ENCODE measurements around the gene TMEM117.

TMEM117 gene

DNA sequence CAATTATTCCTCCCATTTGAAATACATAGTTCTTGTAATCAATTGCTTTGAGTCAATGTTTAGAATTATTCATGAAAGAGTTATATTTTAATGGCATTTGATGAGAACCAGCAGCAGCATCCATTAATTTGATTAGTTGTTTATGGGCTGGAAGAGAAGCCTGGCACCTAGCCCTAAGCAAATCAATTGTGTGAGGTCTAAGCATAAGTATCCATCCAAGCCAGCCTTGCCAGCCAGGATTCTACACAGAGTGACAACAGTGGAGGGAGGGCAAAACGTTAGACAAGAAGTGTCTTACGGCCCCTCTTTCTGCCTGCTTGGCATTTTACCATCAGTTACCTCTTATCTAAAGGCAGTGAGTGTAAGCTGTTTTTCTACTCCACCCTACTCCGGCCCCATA, 561.8 kb downstream of the TMEM117 start:
- no peak for DNase-seq

DNA sequence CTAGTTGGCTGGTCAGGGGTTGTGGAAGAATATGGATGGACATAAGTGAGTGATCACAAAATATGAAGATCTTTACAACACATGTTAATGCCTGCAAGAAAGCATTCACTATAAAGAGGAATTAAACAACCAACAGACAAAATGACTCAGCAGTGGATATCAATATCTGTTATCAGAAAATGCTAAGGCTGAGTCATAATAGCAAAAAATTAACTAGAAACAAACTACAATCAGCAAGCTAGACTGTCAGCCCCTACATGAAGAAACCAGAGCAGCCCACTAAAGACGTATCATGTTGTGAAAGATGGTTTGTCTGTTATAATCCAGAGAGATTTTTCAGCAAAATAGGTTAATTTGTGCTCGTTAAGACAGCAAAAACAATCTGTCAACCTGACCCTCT, 567.3 kb downstream of the TMEM117 start:
- no peak for DNase-seq

DNA sequence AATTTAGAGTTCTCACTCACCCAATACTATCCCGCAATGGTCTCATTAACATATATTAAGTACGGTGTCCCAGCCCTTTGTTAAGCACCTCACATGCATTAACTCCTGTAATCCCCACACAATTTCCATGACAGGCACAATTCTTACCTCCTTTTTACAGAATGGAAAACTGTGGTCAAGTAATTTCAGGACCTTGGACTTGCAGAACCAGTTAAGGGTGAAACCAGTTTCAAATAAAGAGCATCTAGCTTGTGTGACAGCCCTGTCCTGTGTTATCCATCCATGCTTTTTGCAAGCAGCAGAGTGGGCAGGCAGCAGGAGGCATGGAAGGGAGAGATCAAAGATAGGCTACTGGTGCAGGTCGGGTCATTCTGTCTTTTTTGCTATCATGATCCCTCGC, 569.4 kb downstream of the TMEM117 start:
- DNase-seq: no peak

DNA sequence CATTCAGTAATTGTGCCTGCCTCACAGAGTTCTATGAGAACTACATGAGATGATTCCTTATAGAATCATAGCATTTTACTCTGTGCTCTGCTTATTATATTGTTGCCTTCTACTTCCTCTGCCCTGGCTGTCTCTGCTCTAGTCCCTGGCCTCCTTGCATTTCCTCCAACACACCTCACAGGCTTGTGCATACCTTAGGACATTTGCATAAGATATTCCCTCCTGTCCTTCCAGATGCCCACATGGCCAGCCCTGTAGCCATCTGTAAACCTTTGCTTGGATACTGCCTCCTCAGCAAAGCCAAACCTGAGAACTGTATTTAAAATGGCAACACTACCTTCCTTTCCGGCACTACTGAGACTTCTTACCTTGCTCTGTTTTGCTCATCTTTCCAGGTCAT, 586.7 kb downstream of the TMEM117 start:
- no peak for DNase-seq

DNA sequence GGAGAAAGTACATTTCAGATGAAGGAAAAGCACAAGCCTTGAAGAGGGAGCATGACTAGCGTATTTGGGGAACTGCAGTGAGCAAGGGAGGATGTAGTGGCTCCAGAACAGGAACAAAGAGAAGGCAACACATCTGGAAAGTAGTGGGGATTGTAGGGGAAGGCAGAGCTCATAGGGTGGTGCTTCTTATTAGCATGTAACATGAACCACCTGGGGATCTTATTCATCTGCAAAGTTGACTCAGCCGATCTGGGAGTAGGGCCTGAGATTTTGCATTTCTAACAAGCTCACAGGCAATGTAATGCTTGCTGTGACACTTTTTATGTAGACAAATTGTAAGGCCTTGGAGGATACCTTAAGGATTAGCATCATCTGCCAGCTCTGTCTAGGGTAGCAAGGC, 592.9 kb downstream of the TMEM117 start:
- no peak for DNase-seq

DNA sequence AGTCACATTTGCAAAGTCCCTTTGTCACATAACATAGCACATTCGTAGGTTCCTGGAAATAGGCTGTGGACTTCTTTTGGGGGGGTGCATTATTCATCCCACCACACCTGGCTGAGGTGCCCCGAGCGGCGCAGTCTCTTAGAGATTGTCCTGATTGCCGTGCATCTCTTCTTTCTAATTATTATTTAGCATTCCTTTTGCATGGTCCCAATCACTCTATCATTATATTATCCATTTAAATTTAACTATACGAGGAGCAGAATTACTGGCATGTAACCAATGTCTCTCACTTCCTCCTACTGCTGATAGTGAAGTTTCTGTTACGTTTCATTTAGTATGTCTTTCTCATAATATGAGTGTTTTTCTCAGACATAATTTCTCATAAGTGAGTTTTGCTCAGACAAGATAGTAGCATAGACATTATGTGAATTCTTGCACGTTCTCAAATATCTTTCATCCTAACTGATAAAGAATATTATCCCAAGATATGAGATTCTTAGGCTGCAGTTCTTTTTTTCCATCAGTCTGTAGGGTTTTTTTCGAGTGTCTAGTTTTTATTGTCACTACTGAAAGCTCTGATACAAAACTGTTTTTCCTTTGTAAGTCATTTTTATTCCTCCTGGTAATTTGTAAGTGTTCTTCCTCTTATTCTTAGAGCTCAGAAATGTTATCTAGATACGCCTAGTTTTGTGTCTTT, 595.9 kb downstream of the TMEM117 start:
- no peak for DNase-seq

DNA sequence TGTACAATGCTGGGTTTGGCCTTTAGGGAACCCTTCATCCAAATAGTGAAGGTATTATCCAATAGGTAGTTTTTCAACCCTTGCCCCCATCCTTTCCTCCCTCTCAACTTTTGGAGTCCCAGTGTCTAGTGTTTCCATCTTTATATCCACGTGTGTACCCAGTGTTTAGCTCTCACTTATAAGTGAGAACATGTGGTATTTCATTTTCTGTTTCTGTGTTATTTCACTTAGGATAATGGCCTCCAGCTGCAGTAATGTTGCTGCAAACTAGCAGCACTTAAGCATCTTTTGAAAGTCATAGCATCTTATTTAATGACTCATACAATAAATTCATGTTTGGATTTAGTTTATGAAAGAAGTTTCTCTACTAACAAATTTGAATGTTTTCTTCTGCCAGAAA, 597.8 kb downstream of the TMEM117 start:
- DNase-seq: no peak

DNA sequence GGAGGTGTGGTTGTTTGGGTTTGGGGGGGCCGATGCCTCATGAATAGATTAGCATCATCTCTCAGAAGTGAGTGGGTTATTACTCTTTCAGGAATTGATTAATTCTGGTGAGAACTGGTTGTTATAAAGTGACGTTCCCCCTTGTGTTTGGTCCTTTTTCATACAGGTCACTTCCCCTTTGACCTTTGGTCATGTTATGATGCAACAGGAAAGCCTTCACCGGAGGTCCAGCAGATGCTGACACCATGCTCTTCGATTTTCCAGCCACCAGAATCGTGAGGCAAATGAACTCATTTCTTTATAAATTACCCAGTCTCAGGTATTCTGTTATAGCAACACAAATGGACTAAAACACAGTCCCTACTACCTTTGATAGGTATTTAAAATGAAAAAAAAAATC, 600.9 kb downstream of the TMEM117 start:
- no peak for DNase-seq
